ENCODE data around the gene HOXB1.

Gene HOXB1

GRCh38 chr17:48576479-48577309 is 45.9 kb upstream of the HOXB1 start:
- DNase-seq (ENCODE audit: low read depth): peak; percentile 40
- no peak for TF ChIP-seq CTCF (IDR thresholded peaks at IDR 0.05; ENCODE audit: insufficient read depth, low read depth, low read length, missing control alignments)
- H3K4me3 ChIP-seq (ENCODE audit: low read length): no peak overlapping the region

- DNase-seq (ENCODE audit: low read depth): no peak
- no peak for TF ChIP-seq CTCF (IDR thresholded peaks at IDR 0.05; ENCODE audit: insufficient read depth, low read depth, low read length, missing control alignments)
- no peak overlapping the region for H3K4me3 ChIP-seq (ENCODE audit: low read length)
These were observed 45.1 kb upstream of the HOXB1 start for GRCh38 chr17:48575673-48576478.

- no peak for TF ChIP-seq CTCF (IDR thresholded peaks at IDR 0.05; ENCODE audit: insufficient read depth, low read depth, low read length, missing control alignments)
- no peak for DNase-seq (ENCODE audit: low read depth)
- no peak overlapping the region for H3K4me3 ChIP-seq (ENCODE audit: low read length)
These were observed 44.3 kb upstream of the HOXB1 start for GRCh38 chr17:48575066-48575582.

- no peak for DNase-seq (ENCODE audit: low read depth)
- no peak overlapping the region for H3K4me3 ChIP-seq (ENCODE audit: low read length)
- no peak for TF ChIP-seq CTCF (IDR thresholded peaks at IDR 0.05; ENCODE audit: insufficient read depth, low read depth, low read length, missing control alignments)
These were observed 43.8 kb upstream of the HOXB1 start for GRCh38 chr17:48574505-48575065.

GRCh38 chr17:48571826-48572417 is 41.1 kb upstream of the HOXB1 start:
- H3K4me3 ChIP-seq (ENCODE audit: low read length): no peak overlapping the region
- no peak for TF ChIP-seq CTCF (IDR thresholded peaks at IDR 0.05; ENCODE audit: insufficient read depth, low read depth, low read length, missing control alignments)
- DNase-seq (ENCODE audit: low read depth): no peak

- DNase-seq (ENCODE audit: low read depth): no peak
- no peak overlapping the region for H3K4me3 ChIP-seq (ENCODE audit: low read length)
- no peak for TF ChIP-seq CTCF (IDR thresholded peaks at IDR 0.05; ENCODE audit: insufficient read depth, low read depth, low read length, missing control alignments)
These were observed 40.4 kb upstream of the HOXB1 start for GRCh38 chr17:48571024-48571818.
